ENCODE data around the gene KCNB1. TPM values are rescaled to one million over a fixed set of nuclear protein-coding genes. Genes with fewer than 3 reads are reported as not detected.

Gene KCNB1
- under 0.01 and 0.12 TPM in 2 replicates for total RNA-seq

GRCh38 chr20:49482621-49483017 is at the start of gene KCNB1:
Gene KCNB1, minus strand, starts transcription at chr20:49482668. Its CDS starts 188 bp downstream, at chr20:49482480.

Other genes with a start within 250 kb of the KCNB1 start
- gene ZNFX1, start 204.6 kb downstream of the KCNB1 start, total RNA-seq = 27.9 TPM in 2 replicates
- 22.4 and 58.2 TPM in 2 replicates for gene PTGIS, start 85.5 kb upstream of the KCNB1 start, total RNA-seq
- 18.3 and 19.0 TPM in 2 replicates for gene B4GALT5, start 231.2 kb upstream of the KCNB1 start, total RNA-seq

All from uterine smooth muscle cell (primary cell).